Common myeloid progenitor, CD34-positive (primary cell): Measurements from ENCODE around the gene AGBL4.

Source experiments
- CTCF ChIA-PET: fragments of 350-600 bp; sonication (Branson Sonifier 250); formaldehyde crosslinking; loops from one replicate; lab custom pipeline; 2021; ENCODE audit warnings: antibody characterized with exemption; lab: Charles Lee
- POLR2A ChIA-PET: fragments of 350-600 bp; sonication (Branson Sonifier 250); formaldehyde crosslinking; loops from one replicate; lab custom pipeline; 2021; ENCODE audit warnings: antibody characterized with exemption; lab: Charles Lee
- DNase-seq, 3 donors: peaks; one replicate each; pipeline versions ENCODE4 v3.0.0 to v3.0.0-alpha.2; 2013
- H3K27ac ChIP-seq, 2 experiments: 1 replicate in 1 of 2; 2 replicates in 1 of 2; pipeline ENCODE4 v1.7.0; 2013; ENCODE audit warnings: inconsistent platforms in 2 of 2, low read length in 2 of 2, mild to moderate bottlenecking in 2 of 2, low read depth in 1 of 2, moderate library complexity in 1 of 2; ENCODE audit not compliant: severe bottlenecking in 2 of 2, insufficient read depth in 1 of 2, poor library complexity in 1 of 2
- H3K27me3 ChIP-seq, 5 experiments: replicated peaks in 2 of 5; 1 replicate in 3 of 5; 2 replicates in 2 of 5; pipeline versions ENCODE4 v1.6.1 to v1.7.0; 2013; ENCODE audit warnings: low read length in 4 of 5, mild to moderate bottlenecking in 2 of 5, moderate library complexity in 2 of 5, inconsistent platforms in 1 of 5; ENCODE audit not compliant: insufficient read depth in 5 of 5, control insufficient read depth in 4 of 5
- H3K36me3 ChIP-seq, 4 experiments: 1 replicate in 2 of 4; 2 replicates in 2 of 4; pipeline versions ENCODE4 v1.6.1 to v1.7.0; 2013; ENCODE audit warnings: low read length in 3 of 4, control low read depth in 1 of 4, mild to moderate bottlenecking in 1 of 4; ENCODE audit not compliant: control insufficient read depth in 4 of 4, insufficient read depth in 4 of 4
- H3K4me1 ChIP-seq, 4 experiments: 1 replicate in 3 of 4; 2 replicates in 1 of 4; pipeline versions ENCODE4 v1.6.1 to v1.7.1; 2013; ENCODE audit warnings: low read length in 3 of 4, mild to moderate bottlenecking in 3 of 4, control low read depth in 1 of 4, inconsistent platforms in 1 of 4, moderate library complexity in 1 of 4; ENCODE audit not compliant: control insufficient read depth in 4 of 4, insufficient read depth in 4 of 4; ENCODE audit errors: control extremely low read depth in 1 of 4
- H3K4me3 ChIP-seq, 7 experiments: 1 replicate in 4 of 7; 2 replicates in 3 of 7; pipeline versions ENCODE4 v1.5.1 to v1.7.0; 2013; ENCODE audit warnings: mild to moderate bottlenecking in 7 of 7, low read length in 6 of 7, moderate library complexity in 6 of 7, inconsistent platforms in 2 of 7, low read depth in 2 of 7, control low read depth in 1 of 7; ENCODE audit not compliant: insufficient read depth in 4 of 7, control insufficient read depth in 1 of 7; ENCODE audit errors: extremely low read depth in 1 of 7
- H3K9me3 ChIP-seq, 5 experiments: 1 replicate in 4 of 5; 2 replicates in 1 of 5; pipeline versions ENCODE4 v1.6.1 to v1.7.1; 2013; ENCODE audit warnings: low read length in 4 of 5, mild to moderate bottlenecking in 2 of 5, inconsistent platforms in 1 of 5, low read depth in 1 of 5, moderate library complexity in 1 of 5; ENCODE audit not compliant: control insufficient read depth in 4 of 5, insufficient read depth in 2 of 5; ENCODE audit errors: control extremely low read depth in 1 of 5
- WGBS: methylation state at CpG from one replicate; pipeline ENCODE4 v1.1.5; 2013; ENCODE audit not compliant: insufficient coverage; 5-methylcytosine and 5-hydroxymethylcytosine counted together

The AGBL4 gene

GRCh38 chr1:48767975-48768510, 1255.7 kb downstream of the AGBL4 start:
- peak; percentile 43 to 74 (median 62) for DNase-seq
- no peaks in the 10 kb centered on the region for H3K9me3 ChIP-seq
- no peak overlapping the region for H3K4me3 ChIP-seq
- no peaks in the 10 kb centered on the region for H3K27me3 ChIP-seq
- POLR2A ChIA-PET: no interaction called here
- CTCF ChIA-PET: interaction anchor here (1.0 kb wide), 1 partner anchor 10 kb away, joined by 3 read pairs; no protein-coding TSS in a partner anchor
- H3K4me1 ChIP-seq: peaks cover 10 to 17% (median 10%) of the 10 kb centered on the region in 4 experiments
- H3K27ac ChIP-seq: peak overlapping the region in 1 of 2 experiments; percentile 30
- H3K36me3 ChIP-seq: peaks cover 16 to 42% (median 29%) of the 10 kb centered on the region in 4 experiments

- Histone ChIP-seq H3K36me3 (peaks cover 14 to 33% (median 21%) of the 10 kb centered on the region in 4 experiments), H3K4me3 (no peak overlapping the region), H3K27ac (no peak overlapping the region), H3K27me3 (no peaks in the 10 kb centered on the region), H3K9me3 (no peaks in the 10 kb centered on the region), H3K4me1 (peaks cover 10 to 17% (median 10%) of the 10 kb centered on the region in 4 experiments)
- ChIA-PET POLR2A (no interaction called here), CTCF (interaction anchor here (0.9 to 1.5 kb wide), 3 partner anchors 8 to 28 kb away, joined by 3 to 5 read pairs (median 3); no protein-coding TSS in a partner anchor)
- 100% methylated on average over 1 of the region's 1 CpG for WGBS
- no peak for DNase-seq
Measured at GRCh38 chr1:48765335-48765734, 1258.4 kb downstream of the AGBL4 start.

GRCh38 chr1:48761986-48762385, 1261.8 kb downstream of the AGBL4 start:
- H3K4me3 ChIP-seq: no peak overlapping the region
- H3K4me1 ChIP-seq: no peaks in the 10 kb centered on the region
- H3K27me3 ChIP-seq: no peaks in the 10 kb centered on the region
- H3K9me3 ChIP-seq: no peaks in the 10 kb centered on the region
- POLR2A ChIA-PET: no interaction called here
- H3K27ac ChIP-seq: no peak overlapping the region
- H3K36me3 ChIP-seq: peaks cover 30 to 64% (median 36%) of the 10 kb centered on the region in 4 experiments
- no peak for DNase-seq
- 98% methylated on average over 7 of the region's 7 CpGs for WGBS
- CTCF ChIA-PET: no interaction called here

GRCh38 chr1:48761411-48761810, 1262.3 kb downstream of the AGBL4 start:
- ChIA-PET POLR2A (no interaction called here), CTCF (interaction anchor here (1.4 kb wide), 1 partner anchor 20 kb away, joined by 3 read pairs; no protein-coding TSS in a partner anchor)
- no peak overlapping the region for H3K27ac ChIP-seq
- H3K4me1 ChIP-seq: no peaks in the 10 kb centered on the region
- H3K4me3 ChIP-seq: no peak overlapping the region
- peaks cover 30 to 64% (median 35%) of the 10 kb centered on the region in 4 experiments for H3K36me3 ChIP-seq
- no peaks in the 10 kb centered on the region for H3K9me3 ChIP-seq
- DNase-seq: no peak
- H3K27me3 ChIP-seq: no peaks in the 10 kb centered on the region

GRCh38 chr1:48760857-48761256, 1262.9 kb downstream of the AGBL4 start:
- 97% methylated on average over 7 of the region's 7 CpGs for WGBS
- Histone ChIP-seq H3K36me3 (peaks cover 32 to 65% (median 35%) of the 10 kb centered on the region in 4 experiments), H3K27me3 (no peaks in the 10 kb centered on the region), H3K27ac (no peak overlapping the region), H3K4me3 (no peak overlapping the region), H3K4me1 (no peaks in the 10 kb centered on the region), H3K9me3 (no peaks in the 10 kb centered on the region)
- no peak for DNase-seq
- POLR2A ChIA-PET: no interaction called here
- CTCF ChIA-PET: interaction anchor here (1.4 kb wide), 1 partner anchor 21 kb away, joined by 3 read pairs; no protein-coding TSS in a partner anchor

- Histone ChIP-seq H3K36me3 (peaks cover 28 to 74% (median 43%) of the 10 kb centered on the region in 4 experiments), H3K4me1 (no peaks in the 10 kb centered on the region), H3K4me3 (no peak overlapping the region), H3K27me3 (no peaks in the 10 kb centered on the region), H3K27ac (no peak overlapping the region), H3K9me3 (no peaks in the 10 kb centered on the region)
- no peak for DNase-seq
- WGBS: 96% methylated on average over 18 of the region's 18 CpGs
- POLR2A ChIA-PET: no interaction called here
- CTCF ChIA-PET: interaction anchor here (0.6 to 1.0 kb wide), 2 partner anchors 10 to 32 kb away, joined by 3 read pairs; no protein-coding TSS in a partner anchor
Measured at GRCh38 chr1:48758976-48759375, 1264.8 kb downstream of the AGBL4 start.

- WGBS: 100% methylated on average over 2 of the region's 2 CpGs
- no peaks in the 10 kb centered on the region for H3K4me1 ChIP-seq
- H3K36me3 ChIP-seq: peaks cover 26 to 80% (median 46%) of the 10 kb centered on the region in 4 experiments
- H3K27ac ChIP-seq: no peak overlapping the region
- DNase-seq: no peak
- ChIA-PET POLR2A (no interaction called here), CTCF (interaction anchor here (1.9 kb wide), 1 partner anchor 60 kb away, joined by 4 read pairs; no protein-coding TSS in a partner anchor)
- no peaks in the 10 kb centered on the region for H3K27me3 ChIP-seq
- H3K4me3 ChIP-seq: no peak overlapping the region
- no peaks in the 10 kb centered on the region for H3K9me3 ChIP-seq
Measured at GRCh38 chr1:48757363-48757762, 1266.4 kb downstream of the AGBL4 start.
